HUDEP-2 (cell line): Measurements from ENCODE around the gene GLB1L3.

ENCODE experiments used
- DNase-seq, 76 experiments: peaks; one replicate each; lab custom pipeline; 2025; ENCODE audit not compliant: unreplicated experiment in 76 of 76; lab: John Stamatoyannopoulos, UW

GLB1L3 gene

DNA sequence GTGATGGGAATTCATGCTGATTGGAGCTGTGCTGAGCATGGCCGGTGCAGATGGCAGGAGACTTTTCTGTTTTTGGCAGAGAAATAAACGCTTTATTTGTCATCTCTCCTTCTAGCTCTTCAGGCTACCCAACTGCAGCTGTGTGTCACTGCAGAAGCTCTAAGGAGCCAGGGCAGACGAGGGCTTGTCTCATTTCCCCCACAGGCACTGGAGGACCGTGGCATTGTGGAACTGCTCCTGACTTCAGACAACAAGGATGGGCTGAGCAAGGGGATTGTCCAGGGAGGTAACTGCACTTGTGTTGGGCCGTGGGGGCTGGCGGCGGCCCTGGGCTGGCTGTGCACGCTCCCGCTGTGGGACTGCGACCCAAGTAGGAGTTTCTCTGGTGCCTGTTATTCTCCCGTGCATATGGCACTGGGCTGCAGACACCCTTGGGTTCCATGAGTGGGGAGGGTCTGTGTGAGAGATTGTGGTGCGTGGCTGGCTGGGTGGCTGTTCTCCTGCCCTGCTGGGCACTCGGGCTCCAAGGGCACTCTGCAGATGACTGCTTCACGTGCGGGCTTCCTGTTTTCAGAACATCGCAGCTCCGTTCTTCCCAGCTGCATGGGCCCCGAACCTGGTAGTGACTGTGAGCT lies 82.8 kb downstream of the GLB1L3 start:
- no peak for DNase-seq

DNA sequence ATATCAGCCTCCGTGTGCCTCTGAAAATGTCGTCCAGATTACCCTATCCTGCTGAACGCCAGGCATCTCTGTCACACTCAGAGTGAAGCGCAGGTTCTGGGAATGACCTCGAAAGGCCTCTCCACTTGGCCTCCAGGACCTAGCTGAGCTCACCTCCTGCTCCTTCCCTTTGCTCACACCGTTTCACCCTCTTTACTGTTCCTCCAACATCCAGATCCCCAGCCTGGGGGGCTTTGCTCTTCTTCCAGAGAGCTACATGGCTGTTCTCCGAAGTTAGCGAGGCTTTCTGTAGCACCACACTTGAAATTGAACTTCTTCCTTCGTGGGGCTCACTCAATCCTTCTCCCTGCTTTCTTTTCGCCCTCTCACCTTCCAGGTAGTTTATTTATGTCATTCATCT lies 83.5 kb downstream of the GLB1L3 start:
- DNase-seq: no peak

DNA sequence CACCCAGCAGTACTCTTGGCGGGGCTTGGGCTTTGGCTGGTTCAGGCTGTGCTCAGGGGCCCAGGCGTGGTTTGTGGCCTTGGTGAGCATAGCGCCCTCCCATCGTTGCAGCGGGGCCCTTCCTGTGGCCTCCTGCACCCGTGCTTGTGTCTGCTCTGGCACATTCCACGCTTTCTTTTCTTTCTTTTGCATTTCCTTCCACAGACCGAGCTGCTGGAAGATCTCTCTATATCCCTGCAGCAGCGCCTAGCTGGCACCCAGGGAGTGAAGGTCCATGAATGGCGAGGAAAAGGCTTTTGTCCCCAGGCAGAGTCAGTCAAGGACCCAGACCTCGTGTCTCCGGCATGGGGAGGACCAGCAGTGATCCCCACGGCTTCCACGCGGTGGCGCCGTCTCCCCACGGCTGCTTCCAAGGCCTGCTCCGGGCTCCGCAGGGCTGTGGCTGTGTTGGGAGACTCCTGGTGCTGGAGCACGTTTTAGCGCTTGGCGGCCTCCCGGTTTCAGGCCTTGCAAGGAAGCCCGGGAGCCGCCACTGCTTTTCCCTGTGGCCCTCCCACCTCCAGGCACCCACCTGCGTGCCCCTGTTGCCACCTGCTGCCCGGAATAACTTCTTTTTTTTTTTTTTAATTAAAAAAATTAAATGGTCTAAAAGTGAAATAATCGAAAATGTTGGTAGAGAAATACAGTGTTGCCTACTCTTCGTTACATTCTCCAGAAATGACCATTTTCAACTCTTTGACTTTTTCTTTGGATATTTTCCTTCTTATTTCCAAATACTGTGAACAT lies 84.1 kb downstream of the GLB1L3 start:
- DNase-seq: peak in 64 of 76 experiments; percentile 3 to 73 (median 37)

DNA sequence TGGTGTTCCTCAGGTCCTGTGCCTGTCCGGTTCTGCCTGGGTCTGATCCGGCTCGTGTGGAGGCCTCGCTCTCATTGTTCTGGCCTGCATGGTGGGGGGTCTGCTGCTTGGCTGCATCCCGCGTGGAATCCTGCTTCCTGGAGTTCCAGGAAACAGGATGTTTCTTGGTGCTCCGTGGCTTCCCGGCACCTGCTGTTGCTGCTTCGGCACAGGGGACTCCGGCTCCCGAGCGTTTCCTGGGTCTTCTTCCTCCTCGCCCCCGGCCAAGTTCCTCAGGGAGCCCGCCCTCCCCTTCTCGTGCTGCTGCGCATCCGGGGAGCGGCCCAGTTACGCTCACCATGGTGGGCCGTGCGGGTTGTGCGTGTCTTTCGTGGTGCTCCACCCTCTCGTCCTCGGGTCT lies 85.5 kb downstream of the GLB1L3 start:
- no peak for DNase-seq

DNA sequence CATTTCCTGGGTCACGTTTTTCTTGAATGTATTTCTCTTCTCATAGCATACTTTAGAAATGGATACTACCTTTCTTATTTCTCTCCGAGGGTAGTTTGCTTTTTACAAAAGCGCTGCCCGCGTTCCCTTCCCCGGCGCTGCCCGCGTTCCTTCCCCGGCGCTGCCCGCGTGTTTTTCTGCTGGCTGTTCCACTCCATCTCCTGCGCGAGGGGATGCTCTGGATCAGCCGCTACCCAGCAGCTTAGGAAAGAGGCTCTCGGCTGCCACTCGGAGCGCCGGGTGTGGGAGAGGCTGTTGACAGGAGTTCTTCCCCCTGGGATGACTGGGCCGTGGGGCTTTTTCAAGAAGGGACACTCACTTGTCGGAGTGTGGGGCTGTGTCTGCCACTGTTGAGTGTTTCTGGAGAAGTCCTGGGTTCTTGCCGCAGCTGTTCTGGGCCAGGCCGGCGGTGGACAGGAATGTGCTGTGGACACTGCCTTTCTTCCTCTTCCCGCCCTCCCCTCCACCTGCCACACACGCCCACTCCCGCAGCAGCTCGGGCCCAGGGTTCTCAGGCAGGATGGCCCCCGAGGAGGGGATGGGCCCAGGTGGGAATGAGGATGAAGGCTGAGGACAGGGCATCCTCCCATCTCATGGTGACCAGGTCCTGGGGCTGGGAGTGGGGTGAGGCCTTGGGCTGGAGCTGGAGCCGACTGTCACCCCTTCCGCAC lies 86.2 kb downstream of the GLB1L3 start:
- DNase-seq: no peak

DNA sequence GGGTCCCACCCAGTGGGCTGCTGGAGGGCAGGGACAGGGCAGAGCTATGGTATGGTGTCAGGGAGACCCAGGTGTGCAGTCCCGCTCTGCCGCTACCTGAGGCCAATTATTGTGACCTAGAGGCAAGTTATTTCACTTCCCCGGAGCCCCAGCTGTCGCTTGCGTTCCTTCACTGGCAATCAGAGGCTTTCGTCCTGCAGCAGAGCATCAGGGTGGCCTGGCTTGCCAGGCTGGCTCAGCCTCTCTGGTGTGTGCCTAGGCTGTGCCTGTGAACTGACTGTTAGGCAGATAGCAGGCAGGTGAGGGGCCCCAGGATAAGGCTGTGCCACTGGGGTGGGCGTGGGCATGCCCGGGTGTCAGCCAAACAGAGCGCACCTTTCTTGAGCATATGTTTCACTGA lies 87.0 kb downstream of the GLB1L3 start:
- DNase-seq: no peak

DNA sequence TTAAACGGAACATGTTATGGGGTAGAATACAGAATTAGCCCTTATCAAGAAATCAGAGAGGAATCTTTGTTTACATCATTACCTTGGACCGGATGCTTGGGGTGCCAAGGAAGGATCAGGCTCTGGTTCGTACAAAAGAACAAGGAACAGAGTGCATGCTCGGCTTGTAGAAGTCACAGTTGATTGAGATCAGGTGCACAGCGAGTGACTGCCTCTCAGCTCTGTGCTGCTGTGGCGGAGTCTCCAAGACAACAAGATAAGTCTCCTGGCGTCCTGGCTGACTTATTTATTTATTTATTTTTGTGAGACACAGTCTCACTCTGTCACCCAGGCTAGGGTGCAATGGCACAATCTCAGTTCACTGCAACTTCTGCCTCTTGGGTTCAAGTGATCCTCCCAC lies 87.4 kb downstream of the GLB1L3 start:
- DNase-seq: no peak

DNA sequence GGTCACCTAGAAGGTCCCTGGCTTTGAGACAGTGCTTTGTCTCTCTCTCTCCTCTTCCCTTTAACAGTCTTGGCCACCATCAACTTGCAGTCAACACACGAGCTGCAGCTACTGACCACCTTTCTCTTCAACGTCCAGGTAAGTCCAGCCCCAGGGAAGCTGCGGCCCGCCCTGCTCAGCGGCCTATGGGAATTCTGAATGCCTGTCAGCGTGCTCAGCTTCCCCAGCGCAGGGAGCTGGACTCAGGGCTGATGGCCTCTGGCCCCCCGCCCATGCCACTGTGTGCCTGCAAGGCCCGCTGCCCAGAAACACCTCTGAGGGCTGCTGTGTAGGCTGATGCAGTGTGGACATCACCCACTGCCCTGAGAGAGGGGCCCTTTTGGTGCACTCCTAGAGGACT lies 88.1 kb downstream of the GLB1L3 start:
- DNase-seq: no peak

DNA sequence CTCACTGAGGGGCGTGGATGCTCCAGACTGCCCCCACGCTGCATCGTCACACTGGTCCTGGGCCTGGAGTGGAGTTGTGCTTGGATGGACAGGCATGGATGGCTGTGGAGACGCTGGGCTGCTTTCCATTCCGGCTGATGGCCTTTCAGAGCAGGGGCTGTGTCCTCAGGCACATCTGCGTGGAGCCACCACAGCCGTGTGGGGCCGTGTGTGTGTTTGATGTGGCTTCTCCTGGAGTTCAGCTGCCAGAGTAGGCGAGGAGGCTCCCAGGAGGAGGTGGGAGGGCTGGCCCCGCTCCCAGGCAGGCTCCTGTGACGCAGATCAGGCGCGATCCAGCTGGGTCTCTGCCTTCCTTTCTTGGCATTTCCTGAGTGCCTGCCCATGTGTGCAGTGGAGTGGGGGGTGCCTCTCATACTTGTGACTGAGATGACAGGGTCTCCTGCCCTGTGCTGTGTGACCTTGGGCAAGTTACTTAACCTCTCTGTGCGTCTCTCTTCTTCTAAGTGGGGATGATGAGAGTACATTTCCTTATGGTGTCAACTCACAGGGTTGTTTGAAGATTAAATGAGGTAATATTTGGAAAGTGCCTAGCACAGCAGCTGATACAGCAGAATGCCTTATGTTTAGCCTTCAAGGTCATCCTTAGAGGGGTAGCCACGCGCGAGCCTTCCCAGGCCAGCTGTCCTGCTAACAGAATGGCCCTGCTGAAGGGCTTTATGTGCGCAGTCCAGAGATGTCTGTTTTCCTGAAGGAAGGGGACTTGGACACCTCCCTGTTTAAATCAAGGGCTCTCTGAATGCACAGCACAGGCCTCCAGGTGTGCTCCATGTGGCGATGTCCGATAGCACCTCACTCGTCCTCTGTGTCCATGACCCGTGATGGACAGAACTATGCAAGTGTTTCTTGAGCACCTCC lies 89.1 kb downstream of the GLB1L3 start:
- no peak for DNase-seq

DNA sequence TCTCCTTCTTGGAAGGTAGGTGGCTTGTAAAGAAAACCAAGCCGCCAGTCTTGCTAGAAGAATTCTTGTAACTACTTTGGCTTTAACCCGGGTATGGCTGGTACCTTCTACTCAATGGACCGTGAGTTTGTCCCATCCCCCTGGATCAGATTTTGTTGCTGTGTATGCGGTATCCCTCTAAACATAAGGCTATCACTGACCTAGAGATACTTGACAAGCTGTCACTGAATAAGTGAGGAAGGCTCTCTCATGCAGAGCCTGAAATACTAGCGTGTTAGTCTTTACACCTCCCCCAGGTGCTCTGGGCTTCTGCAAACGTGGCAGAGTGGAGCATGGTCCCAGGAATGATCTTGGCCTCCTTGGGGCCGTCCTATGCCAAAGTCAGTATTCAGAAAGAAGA lies 90.1 kb downstream of the GLB1L3 start:
- no peak for DNase-seq

DNA sequence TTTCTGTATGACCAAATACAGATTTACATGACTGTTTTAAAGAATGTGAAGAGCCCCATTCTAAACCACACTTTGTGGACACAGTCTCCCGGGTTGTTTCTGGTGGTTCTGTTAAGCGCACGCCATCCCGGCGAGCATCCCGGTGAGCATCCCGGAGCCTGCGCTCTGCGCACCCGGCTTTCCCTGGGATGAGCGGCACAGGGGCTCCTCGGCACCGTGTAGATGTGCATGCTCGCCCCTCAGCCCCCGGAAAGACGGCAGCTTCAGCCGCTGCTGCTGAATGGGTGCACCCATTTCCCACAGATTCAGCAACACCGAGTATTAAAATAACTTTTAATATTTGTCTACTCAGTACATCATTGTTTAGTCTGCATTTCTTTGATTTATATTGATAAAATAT lies 91.6 kb downstream of the GLB1L3 start:
- DNase-seq: no peak
